Esophagus (tissue), 2 donors: Measurements from ENCODE around the gene DMD. TPM values are rescaled to one million over a fixed set of nuclear protein-coding genes. Genes with fewer than 3 reads are reported as not detected.
"Not testable (repeated sequence)": the region's sequence is repeated elsewhere in the genome, so short reads cannot be mapped to it uniquely, and the experiment has no call there.

Source experiments
- H3K27ac ChIP-seq, 2 donors: one replicate each; pipeline ENCODE4 v1.5.1; 2013; ENCODE audit warnings: low read depth in 2 of 2, mild to moderate bottlenecking in 2 of 2, inconsistent platforms in 1 of 2, low read length in 1 of 2, moderate library complexity in 1 of 2
- H3K27me3 ChIP-seq, 2 donors: one replicate each; pipeline ENCODE4 v1.6.1; 2013; ENCODE audit warnings: low read length in 2 of 2, control low read depth in 1 of 2, mild to moderate bottlenecking in 1 of 2; ENCODE audit not compliant: insufficient read depth in 2 of 2, control insufficient read depth in 1 of 2
- H3K36me3 ChIP-seq, 2 donors: one replicate each; pipeline ENCODE4 v1.6.1; 2013; ENCODE audit warnings: low read length in 1 of 2; ENCODE audit not compliant: control insufficient read depth in 2 of 2, insufficient read depth in 2 of 2
- H3K4me1 ChIP-seq, 2 donors: one replicate each; pipeline ENCODE4 v1.6.1; 2013; ENCODE audit warnings: low read length in 1 of 2; ENCODE audit not compliant: control insufficient read depth in 2 of 2, insufficient read depth in 2 of 2
- H3K4me3 ChIP-seq, 2 donors: one replicate each; pipeline ENCODE4 v1.5.1; 2013; ENCODE audit warnings: low read length in 2 of 2, mild to moderate bottlenecking in 2 of 2, low read depth in 1 of 2, moderate library complexity in 1 of 2
- H3K9me3 ChIP-seq, 2 donors: one replicate each; pipeline ENCODE4 v1.6.1; 2013; ENCODE audit warnings: mild to moderate bottlenecking in 2 of 2, low read depth in 1 of 2, low read length in 1 of 2, moderate library complexity in 1 of 2; ENCODE audit not compliant: control insufficient read depth in 2 of 2, insufficient read depth in 1 of 2
- WGBS, 2 donors: extraction: QIAGEN DNeasy Blood & Tissue Kit; methylation state at CpG; one replicate each; pipeline ENCODE4 v1.1.7; 2013; 5-methylcytosine and 5-hydroxymethylcytosine counted together
- polyA plus RNA-seq, 2 donors: library from polyadenylated mRNA; stranded (reverse); fragments of 200-250 nt; gene quantifications; one replicate each; pipeline ENCODE4 v1.2.3, GENCODE V29; 2013
- donor health status: healthy with polysubstance abuse.
- donor health status: Bipolar disorder and iron deficiency.

DMD gene
- polyA plus RNA-seq, 2 donors = 2.4 to 3.6 TPM

DNA sequence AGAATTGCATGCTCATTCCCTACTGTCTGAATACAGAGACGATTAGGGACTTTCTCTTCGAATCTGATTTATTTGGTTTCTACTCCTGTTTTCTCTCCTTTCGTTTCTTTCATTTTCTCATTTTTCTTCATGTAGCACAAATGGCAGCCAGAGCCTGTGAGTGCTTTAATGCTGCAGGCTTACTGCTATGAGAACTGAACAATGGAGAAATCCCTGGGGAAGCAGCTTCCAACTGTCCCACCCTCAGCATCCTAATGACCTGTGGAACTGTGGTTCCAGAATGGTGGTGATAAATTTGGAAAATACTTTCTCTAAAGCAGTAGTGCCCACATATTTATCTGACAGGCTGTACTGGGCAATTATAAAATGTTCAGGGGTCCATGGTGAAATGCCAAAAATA lies 930.4 kb downstream of the DMD start:
- Histone ChIP-seq H3K36me3 (no peaks in the 10 kb centered on the region), H3K4me3 (no peak overlapping the region), H3K27ac (no peak overlapping the region), H3K4me1 (no peaks in the 10 kb centered on the region), H3K9me3 (no peaks in the 10 kb centered on the region), H3K27me3 (no peaks in the 10 kb centered on the region)
- WGBS, 2 donors = 55 to 58% methylated on average over 3 of the region's 3 CpGs

DNA sequence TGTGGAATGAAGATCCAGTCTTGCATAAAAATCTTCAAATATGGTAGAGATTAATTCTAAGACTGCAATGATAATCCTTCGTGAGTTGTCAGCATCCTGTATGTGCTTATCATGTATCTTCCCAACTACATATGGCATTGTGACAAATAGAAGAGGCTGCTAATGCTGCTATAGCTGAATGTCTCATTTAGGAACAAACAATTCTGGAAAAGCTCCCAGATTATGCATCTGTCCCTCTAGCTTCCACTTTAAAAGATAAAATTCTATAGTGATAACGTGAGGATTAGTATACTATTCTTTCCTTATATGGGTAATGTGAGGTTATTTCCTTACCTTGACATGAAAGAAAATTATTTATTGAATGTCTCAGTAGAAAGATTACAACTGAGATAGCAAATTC lies 930.9 kb downstream of the DMD start:
- H3K4me3 ChIP-seq = no peak overlapping the region
- 15 to 24% methylated on average over 2 of the region's 2 CpGs for WGBS, 2 donors

DNA sequence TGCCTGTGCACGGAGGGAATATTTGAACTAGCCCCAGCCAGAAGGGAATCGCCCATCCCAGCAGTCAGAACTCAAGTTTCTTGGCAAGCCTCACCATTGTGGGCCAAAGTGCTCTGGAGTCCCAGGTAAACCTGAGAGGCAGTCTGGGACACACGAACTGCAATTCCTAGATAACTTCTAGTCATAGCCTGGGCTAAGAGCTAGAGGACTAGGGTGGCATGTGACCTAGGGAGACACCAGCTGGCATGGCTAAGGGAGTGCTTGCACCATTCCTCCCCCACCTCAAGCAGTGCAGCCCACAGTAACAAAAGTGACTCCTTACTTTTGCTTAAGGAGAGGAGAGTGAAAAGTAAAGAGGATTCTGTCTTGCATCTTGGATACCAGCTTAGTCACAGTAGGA lies 935.2 kb downstream of the DMD start:
- no peaks in the 10 kb centered on the region for H3K4me1 ChIP-seq
- no peaks in the 10 kb centered on the region for H3K9me3 ChIP-seq
- H3K36me3 ChIP-seq = no peaks in the 10 kb centered on the region
- H3K27me3 ChIP-seq = no peaks in the 10 kb centered on the region
- H3K27ac ChIP-seq = no peak overlapping the region
- 66 to 71% methylated on average over 3 of the region's 3 CpGs for WGBS, 2 donors
- no peak overlapping the region for H3K4me3 ChIP-seq

More for the DNA sequence above, 930.9 kb downstream of the DMD start:
- H3K36me3 ChIP-seq = no peaks in the 10 kb centered on the region
- H3K27me3 ChIP-seq = no peaks in the 10 kb centered on the region
- H3K27ac ChIP-seq = no peak overlapping the region
- no peaks in the 10 kb centered on the region for H3K9me3 ChIP-seq
- H3K4me1 ChIP-seq = no peaks in the 10 kb centered on the region

DNA sequence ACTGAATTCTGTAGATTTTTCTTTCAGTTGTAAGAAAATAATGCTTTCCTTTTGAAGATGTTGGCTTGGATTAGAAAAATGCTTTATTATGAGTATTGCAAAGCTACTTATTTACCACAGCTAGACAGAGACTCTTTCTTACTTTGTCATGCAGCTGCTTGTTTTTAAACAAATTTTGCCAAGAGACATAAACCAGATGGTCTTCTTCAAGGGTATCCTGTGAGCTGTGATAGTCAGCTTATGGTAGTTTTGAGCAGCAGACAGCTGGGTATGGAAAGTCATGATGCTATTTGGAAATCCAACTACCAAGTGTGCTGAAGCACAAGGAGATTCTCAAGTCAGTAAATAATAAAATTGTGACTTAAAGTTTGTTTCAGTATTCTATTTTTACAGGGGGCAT lies 941.5 kb downstream of the DMD start:
- Histone ChIP-seq H3K4me3 (no peak overlapping the region), H3K27me3 (no peaks in the 10 kb centered on the region), H3K36me3 (no peaks in the 10 kb centered on the region), H3K27ac (no peak overlapping the region), H3K4me1 (no peaks in the 10 kb centered on the region), H3K9me3 (no peaks in the 10 kb centered on the region)

DNA sequence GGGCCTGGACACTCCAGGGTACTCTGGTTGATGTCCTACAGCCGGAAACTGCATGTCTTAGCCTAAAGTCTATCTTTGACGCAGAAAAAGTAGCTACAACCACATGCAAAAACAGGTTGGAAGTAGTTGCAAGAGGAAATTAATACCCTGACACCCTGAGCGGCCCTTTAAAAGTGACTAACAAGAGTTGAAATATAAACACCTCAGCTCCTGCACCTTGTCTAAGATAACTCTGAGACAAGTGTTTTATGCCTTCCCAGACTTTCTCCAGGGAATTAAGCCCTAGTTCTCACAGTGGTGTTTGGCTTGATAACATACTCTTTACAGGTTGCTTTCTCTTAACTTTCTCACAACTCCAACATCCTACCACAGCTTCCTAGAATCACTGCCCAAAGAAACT lies 943.1 kb downstream of the DMD start:
- no peaks in the 10 kb centered on the region for H3K36me3 ChIP-seq
- H3K4me3 ChIP-seq = no peak overlapping the region
- no peaks in the 10 kb centered on the region for H3K9me3 ChIP-seq
- H3K4me1 ChIP-seq = no peaks in the 10 kb centered on the region
- H3K27ac ChIP-seq = no peak overlapping the region
- 74 to 79% methylated on average over 3 of the region's 3 CpGs for WGBS, 2 donors
- H3K27me3 ChIP-seq = no peaks in the 10 kb centered on the region

DNA sequence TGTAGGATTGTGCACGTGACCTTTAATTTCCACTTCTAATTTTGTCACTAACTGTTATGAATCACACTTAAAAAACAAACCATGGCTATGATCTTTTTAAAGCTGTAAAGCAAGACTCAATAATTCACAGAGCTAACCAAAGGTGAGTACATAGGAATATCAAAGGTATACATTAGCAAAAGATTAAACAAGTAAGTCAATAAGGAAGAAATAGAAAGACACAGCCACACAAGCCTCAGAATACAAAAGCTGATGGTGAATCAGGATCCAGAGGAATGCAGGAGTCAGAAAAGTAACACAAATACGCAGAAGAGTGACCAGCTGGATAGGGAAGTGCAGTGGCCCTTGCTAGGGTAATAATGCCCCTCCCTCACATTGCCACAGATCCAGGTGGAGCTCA lies 943.6 kb downstream of the DMD start:
- Histone ChIP-seq H3K27me3 (no peaks in the 10 kb centered on the region), H3K4me3 (no peak overlapping the region), H3K9me3 (no peaks in the 10 kb centered on the region), H3K27ac (no peak overlapping the region), H3K4me1 (no peaks in the 10 kb centered on the region), H3K36me3 (no peaks in the 10 kb centered on the region)
- WGBS, 2 donors = 32 to 48% methylated on average over 2 of the region's 2 CpGs

DNA sequence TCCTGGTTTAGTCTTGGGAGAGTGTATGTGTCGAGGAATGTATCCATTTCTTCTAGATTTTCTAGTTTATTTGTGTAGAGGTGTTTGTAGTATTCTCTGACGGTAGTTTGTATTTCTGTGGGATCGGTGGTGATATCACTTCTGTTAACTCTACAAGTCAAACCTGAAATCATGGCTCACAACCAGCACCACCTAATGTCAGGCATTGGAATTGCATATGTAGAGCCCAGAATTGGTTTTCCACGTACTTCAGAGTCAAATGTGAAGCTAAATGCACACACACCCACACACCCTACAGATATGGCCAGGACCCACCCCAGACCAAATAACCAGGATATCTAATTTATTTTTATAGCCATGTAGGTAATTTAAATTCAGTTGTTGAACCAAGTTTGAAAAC lies 964.7 kb downstream of the DMD start:
- not testable (repeated sequence) for H3K36me3 ChIP-seq, H3K27me3 ChIP-seq, H3K9me3 ChIP-seq, H3K4me3 ChIP-seq, H3K4me1 ChIP-seq, H3K27ac ChIP-seq
- WGBS, 2 donors = 39 to 47% methylated on average over 3 to 4 of the region's 4 CpGs

DNA sequence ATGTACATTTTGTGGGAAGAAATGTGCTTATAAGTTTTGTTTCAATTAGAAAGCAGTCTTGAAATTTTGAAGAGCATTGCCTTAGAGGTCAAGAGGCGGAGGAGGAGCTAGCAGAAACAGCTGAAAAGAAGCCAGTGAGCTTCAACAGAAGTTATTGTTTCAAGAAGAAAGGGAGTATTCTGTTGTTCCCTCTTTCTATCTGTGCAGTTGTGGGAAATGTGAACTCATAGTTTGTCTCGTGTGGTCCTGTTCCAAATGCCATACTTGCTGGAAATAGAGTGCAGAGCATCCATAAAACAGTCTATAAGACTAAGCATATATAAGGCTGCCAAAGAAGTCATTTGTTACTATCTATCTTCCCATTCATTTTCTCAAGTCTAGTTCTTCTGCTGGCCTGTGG lies 1015.7 kb downstream of the DMD start:
- no peaks in the 10 kb centered on the region for H3K9me3 ChIP-seq
- no peaks in the 10 kb centered on the region for H3K27me3 ChIP-seq
- H3K36me3 ChIP-seq = no peaks in the 10 kb centered on the region
- no peaks in the 10 kb centered on the region for H3K4me1 ChIP-seq
- no peak overlapping the region for H3K4me3 ChIP-seq
- H3K27ac ChIP-seq = no peak overlapping the region
- WGBS, 2 donors = 52 to 62% methylated on average over 2 of the region's 2 CpGs

DNA sequence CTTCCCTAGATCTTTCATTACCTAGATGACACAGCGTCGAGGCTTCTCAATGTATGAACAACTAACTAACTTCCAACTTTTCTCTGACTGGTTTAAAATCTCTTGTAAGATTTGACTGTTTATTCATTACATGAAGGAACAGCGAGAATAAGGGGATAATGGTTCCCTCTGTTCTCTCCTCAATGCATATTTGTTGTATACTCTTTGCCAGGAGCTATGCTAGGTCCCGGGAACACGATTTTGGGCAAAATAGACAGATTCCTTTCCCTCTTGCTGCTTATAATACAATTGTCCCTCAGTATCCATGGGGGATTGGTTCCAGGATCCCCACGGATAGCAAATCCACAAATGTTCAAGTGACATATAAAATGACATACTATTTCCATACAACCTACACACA lies 1020.0 kb downstream of the DMD start:
- no peaks in the 10 kb centered on the region for H3K4me1 ChIP-seq
- H3K27ac ChIP-seq = no peak overlapping the region
- WGBS, 2 donors = 74 to 84% methylated on average over 6 of the region's 6 CpGs
- no peaks in the 10 kb centered on the region for H3K36me3 ChIP-seq
- no peak overlapping the region for H3K4me3 ChIP-seq
- no peaks in the 10 kb centered on the region for H3K27me3 ChIP-seq
- H3K9me3 ChIP-seq = no peaks in the 10 kb centered on the region

DNA sequence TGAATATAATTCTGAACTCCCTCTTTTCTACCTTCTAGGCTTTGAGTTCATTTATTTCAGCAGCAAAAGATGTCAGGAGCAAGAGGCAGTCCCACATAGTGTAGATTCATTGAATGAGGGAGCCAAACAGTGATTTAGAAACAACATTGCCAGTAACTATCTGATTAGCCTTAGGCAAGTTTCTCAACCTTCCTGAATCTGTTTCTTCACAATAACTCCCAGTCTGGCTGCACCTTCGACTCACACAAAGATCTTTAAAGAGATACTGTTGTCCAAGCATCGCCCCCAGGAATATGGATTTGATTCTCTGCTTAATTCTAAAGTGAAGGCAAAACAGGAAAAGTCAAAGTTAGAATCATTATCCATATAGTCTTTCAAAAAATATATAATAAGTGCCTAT lies 1026.2 kb downstream of the DMD start:
- no peak overlapping the region for H3K4me3 ChIP-seq
- no peaks in the 10 kb centered on the region for H3K36me3 ChIP-seq
- H3K4me1 ChIP-seq = no peaks in the 10 kb centered on the region
- no peaks in the 10 kb centered on the region for H3K27me3 ChIP-seq
- WGBS, 2 donors = 45% methylated on average over 2 of the region's 2 CpGs
- no peak overlapping the region for H3K27ac ChIP-seq
- no peaks in the 10 kb centered on the region for H3K9me3 ChIP-seq
